Keratinocyte (primary cell): Measurements from ENCODE around the gene RNF207. TPM values are rescaled to one million over a fixed set of nuclear protein-coding genes. Genes with fewer than 3 reads are reported as not detected.

Source experiments
- DNase-seq: peaks from one replicate; pipeline ENCODE4 v3.0.0-alpha.2; 2011; ENCODE audit warnings: low read depth, missing footprints, low spot score
- FAIRE-seq: peaks from 2 replicates; lab custom pipeline; 2011; peaks lifted over from hg19 to GRCh38; lab: Jason Lieb, UNC
- H2AFZ ChIP-seq: 2 replicates; pipeline ENCODE4 v1.6.0; 2012; ENCODE audit warnings: low read length, control low read depth, inconsistent platforms; ENCODE audit not compliant: control insufficient read depth
- H3K27ac ChIP-seq: 2 replicates; pipeline ENCODE4 v1.5.1; 2011; ENCODE audit warnings: low read length; ENCODE audit not compliant: control insufficient read depth, insufficient read depth
- H3K27me3 ChIP-seq: 3 replicates; pipeline ENCODE4 v1.6.0; 2011; ENCODE audit warnings: low read length; ENCODE audit not compliant: control insufficient read depth, insufficient read depth; ENCODE audit errors: extremely low read depth
- H3K36me3 ChIP-seq, 2 experiments: 2 replicates in 1 of 2; 3 replicates in 1 of 2; pipeline ENCODE4 v1.5.1; 2011; ENCODE audit warnings: low read length in 2 of 2, mild to moderate bottlenecking in 1 of 2; ENCODE audit not compliant: control insufficient read depth in 2 of 2, insufficient read depth in 2 of 2; ENCODE audit errors: extremely low read depth in 1 of 2
- H3K4me1 ChIP-seq: 3 replicates; pipeline ENCODE4 v1.5.1; 2011; ENCODE audit warnings: low read length; ENCODE audit not compliant: control insufficient read depth, insufficient read depth; ENCODE audit errors: extremely low read depth
- H3K4me2 ChIP-seq: 3 replicates; pipeline ENCODE4 v1.6.0; 2011; ENCODE audit warnings: low read depth, low read length; ENCODE audit not compliant: control insufficient read depth, insufficient read depth; ENCODE audit errors: extremely low read depth
- H3K4me3 ChIP-seq, 3 experiments: fragments of 200-600 bp in 1 of 3; sonication (generic) in 1 of 3; 2 replicates in 2 of 3; 3 replicates in 1 of 3; pipeline ENCODE4 v1.5.1; 2011 to 2016; ENCODE audit warnings: low read length in 3 of 3, mild to moderate bottlenecking in 3 of 3, control low read depth in 2 of 3, inconsistent platforms in 1 of 3, low read depth in 1 of 3, mixed read lengths in 1 of 3, mixed run types in 1 of 3, moderate library complexity in 1 of 3; ENCODE audit not compliant: control insufficient read depth in 2 of 3, insufficient read depth in 2 of 3; ENCODE audit errors: extremely low read depth in 1 of 3
- H3K79me2 ChIP-seq: 2 replicates; pipeline ENCODE4 v1.6.0; 2012; ENCODE audit warnings: low read length; ENCODE audit not compliant: control insufficient read depth, insufficient read depth
- H3K9ac ChIP-seq: 3 replicates; pipeline ENCODE4 v1.6.0; 2011; ENCODE audit warnings: low read length; ENCODE audit not compliant: control insufficient read depth, insufficient read depth; ENCODE audit errors: extremely low read depth
- H3K9me1 ChIP-seq: 3 replicates; pipeline ENCODE4 v1.6.0; 2011; ENCODE audit warnings: low read length; ENCODE audit not compliant: control insufficient read depth, insufficient read depth; ENCODE audit errors: extremely low read depth
- H3K9me3 ChIP-seq: 2 replicates; pipeline ENCODE4 v1.5.1; 2012; ENCODE audit warnings: low read depth, low read length; ENCODE audit not compliant: control insufficient read depth
- H4K20me1 ChIP-seq: 3 replicates; pipeline ENCODE4 v1.6.0; 2011; ENCODE audit warnings: low read length; ENCODE audit not compliant: control insufficient read depth, insufficient read depth; ENCODE audit errors: extremely low read depth
- CTCF ChIP-seq, 3 experiments: IDR thresholded peaks in 1 of 3; conservative IDR thresholded peaks in 1 of 3; optimal IDR thresholded peaks in 1 of 3; 2 replicates in 2 of 3; 3 replicates in 1 of 3; pipeline versions ENCODE3 to v1.5.1; 2011; ENCODE audit warnings: low read length in 3 of 3, mild to moderate bottlenecking in 3 of 3, moderate library complexity in 2 of 3, control low read depth in 1 of 3, inconsistent platforms in 1 of 3; ENCODE audit not compliant: insufficient read depth in 2 of 3; ENCODE audit errors: extremely low read depth in 1 of 3
- EZH2 ChIP-seq: IDR thresholded peaks from one replicate; pipeline ENCODE4 v1.6.1; 2012; ENCODE audit warnings: inconsistent platforms, mild to moderate bottlenecking, low read length, moderate library complexity
- dilution Hi-C: fragments of 300-500 bp; cut with MboI; formaldehyde crosslinking; loops from one replicate; pipeline ENCODE4 v1.7.0; 2020; ENCODE audit warnings: low sequenced_read_pairs; ENCODE audit not compliant: extremely low pct_ligation_motif_present
- polyA plus RNA-seq, 5 experiments: library from polyadenylated mRNA; depleted of rRNA in 3 of 5; stranded (reverse) in 3 of 5; stranded (forward) in 1 of 5; unstranded in 1 of 5; fragments of >200 nt; gene quantifications; 1 replicate in 1 of 5; 2 replicates in 3 of 5; 3 replicates in 1 of 5; pipeline versions ENCODE4 v1.2.1 to v1.2.3, GENCODE V29; 2011 to 2012; ENCODE audit warnings: missing spikeins in 2 of 5, low read depth in 1 of 5, low replicate concordance in 1 of 5

The RNF207 gene
- polyA plus RNA-seq, 1 donor (not counting 4 experiments of a cell fraction or from before 2014, with no cell fraction given), result 6.1 TPM

GRCh38 chr1:6270401-6270800 is 64.5 kb downstream of the RNF207 start:
- dilution Hi-C loops, result no loop called here
- Histone ChIP-seq H3K27ac (no peak overlapping the region), H3K9me3 (no peaks in the 10 kb centered on the region), H3K9me1 (no peaks in the 10 kb centered on the region), H3K79me2 (no peaks in the 10 kb centered on the region), H3K4me1 (peaks cover 28% of the 10 kb centered on the region), H3K9ac (no peak overlapping the region), H3K27me3 (no peaks in the 10 kb centered on the region), H2AFZ (no peak overlapping the region), H4K20me1 (no peaks in the 10 kb centered on the region), H3K4me2 (no peak overlapping the region), H3K4me3 (no peak overlapping the region), H3K36me3 (peaks cover 15 to 38% of the 10 kb centered on the region in 2 experiments)
- FAIRE-seq (no peak), DNase-seq (no peak)
- no peak for TF ChIP-seq CTCF (optimal IDR thresholded peaks at IDR 0.05 in 1 of 3, IDR thresholded peaks at IDR 0.05 in 1 of 3, conservative IDR thresholded peaks at IDR 0.05 in 1 of 3; ENCODE audit: extremely low read depth in 1 of 3, insufficient read depth in 2 of 3, low read length in 3 of 3)
- no peak for TF ChIP-seq EZH2

Other genes with a start within 250 kb of the RNF207 start
- 3.6 to 5.1 TPM (median 3.7 TPM) in 3 replicates for gene NPHP4, start 213.7 kb upstream of the RNF207 start, polyA plus RNA-seq
- 1.3 to 2.5 TPM (median 1.8 TPM) in 3 replicates for gene KCNAB2, start 160.2 kb upstream of the RNF207 start, polyA plus RNA-seq
- gene CHD5, start 25.8 kb upstream of the RNF207 start, polyA plus RNA-seq, result 0.03 to 0.07 TPM (median 0.05 TPM) in 3 replicates
- 209 to 421 TPM (median 239 TPM) in 3 replicates for gene RPL22, start 6.5 kb upstream of the RNF207 start, polyA plus RNA-seq
- gene ICMT, start 29.8 kb downstream of the RNF207 start, polyA plus RNA-seq, result 50.3 to 72.5 TPM (median 59.9 TPM) in 3 replicates
- not detected in 3 replicates for gene HES3, start 38.1 kb downstream of the RNF207 start, polyA plus RNA-seq
- 7.2 to 14.2 TPM (median 11.0 TPM) in 3 replicates for gene GPR153, start 55.0 kb downstream of the RNF207 start, polyA plus RNA-seq
- gene ACOT7, start 187.6 kb downstream of the RNF207 start, polyA plus RNA-seq, result 195 to 349 TPM (median 226 TPM) in 3 replicates
- gene HES2, start 213.8 kb downstream of the RNF207 start, polyA plus RNA-seq, result 30.1 to 51.6 TPM (median 33.9 TPM) in 3 replicates
- gene ESPN, start 218.7 kb downstream of the RNF207 start, polyA plus RNA-seq, result 0.47 to 3.6 TPM (median 1.2 TPM) in 3 replicates